Activated T-cell treated with anti-CD3 and anti-CD28 coated beads, Interleukin-2, amount 50 U/mL, for 48 hours (primary cell): ENCODE results near the gene PSMC5.
A peak's percentile ranks its signal among the peaks of the same experiment; 100 is the strongest.
"Not testable (repeated sequence)": the region's sequence is repeated elsewhere in the genome, so short reads cannot be mapped to it uniquely, and the experiment has no call there.

Source experiments
- DNase-seq, 2 experiments: peaks; one replicate each; pipeline ENCODE4 v3.0.0-alpha.2; 2020

Gene PSMC5

DNA sequence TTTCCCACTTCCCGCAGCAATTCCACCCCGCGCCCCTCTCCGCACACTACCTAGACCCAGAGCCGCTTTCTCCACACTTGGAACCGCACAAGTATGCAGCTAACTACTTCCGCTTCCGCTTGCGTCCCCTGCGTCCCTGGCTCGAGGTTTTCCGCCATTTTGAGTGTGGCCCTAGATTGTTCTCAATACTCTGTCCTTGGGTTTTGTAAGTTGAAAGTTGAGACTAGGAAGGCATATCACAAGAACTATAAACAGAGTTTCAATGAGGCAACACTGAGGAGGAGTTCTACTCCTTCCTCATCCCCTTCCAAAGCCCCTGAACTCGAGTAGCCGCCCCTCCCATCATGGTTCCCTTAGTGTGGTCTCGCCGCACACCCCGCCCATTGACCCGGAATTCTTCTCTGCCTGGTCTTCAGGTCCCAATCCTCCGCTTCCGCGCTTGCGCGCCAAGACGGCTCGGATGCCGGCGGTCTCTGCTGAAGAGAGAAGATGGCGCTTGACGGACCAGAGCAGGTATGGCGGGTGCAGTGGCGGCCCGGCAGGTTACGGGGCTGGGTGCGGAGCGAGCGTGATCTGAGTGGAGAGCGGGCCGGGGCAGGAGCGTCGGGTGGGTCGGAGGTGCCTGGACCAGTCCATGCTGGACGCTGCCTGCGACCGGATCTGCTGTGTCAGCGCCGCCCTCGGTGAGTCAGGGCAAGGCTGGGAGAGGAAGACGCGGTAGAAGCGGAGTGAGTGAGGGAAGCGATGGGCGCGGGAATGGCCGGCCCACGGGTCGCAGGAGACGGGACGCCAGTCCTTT lies at the start of gene PSMC5, which contains the start of gene FTSJ3:
PSMC5 (plus strand) TSS at position 430 of the 799 bp plus-strand sequence; CDS start at position 490, 60 bp downstream.
FTSJ3 (minus strand) TSS at position 662 of the 799 bp plus-strand sequence. CDS start 761 bp downstream, outside the sequence.
- DNase-seq, result peak; percentile 95 to 96

GRCh38 chr17:63780507-63780906 lies 46.7 kb upstream of the PSMC5 start:
- no peak for DNase-seq

DNA sequence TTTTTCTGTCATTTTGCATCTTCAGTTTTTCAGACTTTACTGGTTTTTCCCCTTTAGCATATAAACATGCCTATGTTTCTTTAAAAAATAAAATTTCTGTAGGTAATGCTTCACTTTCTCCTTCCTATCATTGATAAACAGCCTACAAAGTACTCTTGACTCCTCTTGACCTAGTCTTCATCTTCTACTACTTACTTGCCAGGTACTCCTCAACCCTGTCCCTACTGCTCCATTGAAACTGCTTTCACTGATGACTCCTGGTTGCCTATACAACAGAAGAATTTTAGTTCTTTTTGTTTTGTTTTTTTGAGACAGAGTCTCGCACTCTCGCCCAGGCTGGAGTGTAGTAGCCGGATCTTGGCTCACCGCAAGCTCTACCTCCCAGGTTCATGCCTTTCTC lies 46.3 kb upstream of the PSMC5 start:
- DNase-seq, result no peak

DNA sequence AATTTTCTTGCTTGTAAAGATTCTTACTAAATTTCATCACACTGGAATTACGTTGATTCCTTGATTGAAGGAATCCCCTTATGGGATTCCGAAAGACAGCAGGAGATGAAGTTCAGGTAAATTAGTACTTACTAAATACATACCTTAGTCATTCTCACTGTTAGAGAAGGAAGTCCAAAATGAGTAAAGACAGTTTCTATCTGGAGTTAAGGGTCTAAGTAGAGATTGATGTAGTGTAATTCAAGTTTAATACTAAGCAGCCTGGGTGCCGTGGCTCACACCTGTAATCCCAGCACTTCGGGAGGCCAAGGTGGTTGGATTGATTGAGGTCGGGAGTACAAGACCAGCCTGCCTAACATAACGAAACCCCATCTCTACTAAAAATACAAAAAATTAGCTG lies 43.7 kb upstream of the PSMC5 start:
- no peak for DNase-seq

GRCh38 chr17:63785556-63785955 lies 41.7 kb upstream of the PSMC5 start:
- no peak for DNase-seq

GRCh38 chr17:63786117-63786516 lies 41.1 kb upstream of the PSMC5 start:
- no peak for DNase-seq

DNA sequence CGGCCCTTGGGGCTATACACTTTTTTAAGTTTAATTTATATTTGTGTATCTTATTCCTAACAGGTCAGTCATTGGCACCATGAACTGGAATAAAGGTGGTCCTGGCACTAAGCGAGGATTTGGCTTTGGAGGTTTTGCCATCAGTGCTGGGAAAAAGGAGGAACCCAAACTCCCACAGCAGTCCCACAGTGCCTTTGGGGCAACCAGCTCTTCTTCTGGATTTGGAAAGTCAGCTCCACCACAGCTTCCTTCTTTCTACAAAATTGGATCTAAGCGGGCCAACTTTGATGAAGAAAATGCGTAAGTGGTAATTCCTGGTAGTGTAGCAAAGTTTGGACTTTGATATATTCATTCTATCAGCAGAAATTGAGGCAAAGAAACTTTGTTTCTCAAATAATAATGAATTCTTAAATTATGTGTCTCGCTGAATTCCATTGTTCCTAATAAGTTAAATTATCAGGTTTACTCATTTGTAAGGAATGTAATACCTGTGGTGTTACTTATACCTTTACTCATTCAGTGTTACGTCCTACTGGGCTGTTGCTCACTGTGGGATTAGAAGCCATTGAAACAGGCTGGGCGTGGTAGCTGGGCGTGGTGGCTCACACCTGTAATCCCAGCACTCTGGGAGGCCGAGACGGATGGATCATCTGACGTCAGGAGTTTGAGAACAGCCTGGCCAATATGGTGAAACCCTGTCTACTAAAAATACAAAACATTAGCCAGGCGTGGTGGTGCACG lies 40.1 kb upstream of the PSMC5 start:
- DNase-seq, result no peak

- no peak for DNase-seq
These were observed 37.2 kb upstream of the PSMC5 start for GRCh38 chr17:63790057-63790456.

- no peak for DNase-seq
These were observed 35.0 kb upstream of the PSMC5 start for GRCh38 chr17:63792055-63792729.

DNA sequence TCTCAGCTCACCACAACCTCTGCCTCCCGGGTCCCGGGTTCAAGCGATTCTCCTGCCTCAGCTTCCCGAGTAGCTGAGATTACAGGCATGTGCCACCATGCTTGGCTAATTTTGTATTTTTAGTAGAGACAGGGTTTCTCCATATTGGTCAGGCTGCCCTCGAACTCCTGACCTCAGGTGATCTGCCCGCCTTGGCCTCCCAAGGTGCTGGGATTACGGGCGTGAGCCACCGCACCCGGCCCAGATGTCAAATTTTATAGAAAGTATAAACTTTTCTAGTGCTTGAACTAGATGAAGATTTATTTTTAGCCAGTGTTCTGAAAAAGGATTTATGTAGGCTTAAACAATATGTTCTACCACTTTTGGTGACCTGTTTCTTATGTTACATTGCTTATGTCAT lies 30.9 kb upstream of the PSMC5 start:
- not testable (repeated sequence) for DNase-seq

GRCh38 chr17:63798572-63799106 lies 28.6 kb upstream of the PSMC5 start:
- no peak for DNase-seq

DNA sequence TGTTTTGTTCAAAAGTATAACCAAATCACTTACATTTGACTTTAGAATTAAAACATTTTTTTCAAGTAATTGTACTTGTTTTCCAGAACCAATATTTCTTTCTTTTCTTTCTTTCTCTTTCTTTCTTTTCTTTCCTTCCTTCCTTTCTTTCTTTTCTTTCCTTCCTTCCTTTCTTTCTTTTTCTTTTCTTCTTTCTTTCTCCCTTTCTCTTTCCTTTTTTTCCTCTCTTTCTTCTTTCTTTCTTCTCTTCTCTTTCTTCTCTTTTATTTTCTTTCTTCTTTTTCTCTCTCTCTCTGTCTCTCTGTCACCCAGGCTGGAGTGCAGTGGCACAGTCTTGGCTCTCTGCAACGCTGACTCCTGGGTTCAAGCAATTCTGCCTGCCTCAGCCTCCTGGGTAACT lies 26.4 kb upstream of the PSMC5 start:
- DNase-seq, result no peak

DNA sequence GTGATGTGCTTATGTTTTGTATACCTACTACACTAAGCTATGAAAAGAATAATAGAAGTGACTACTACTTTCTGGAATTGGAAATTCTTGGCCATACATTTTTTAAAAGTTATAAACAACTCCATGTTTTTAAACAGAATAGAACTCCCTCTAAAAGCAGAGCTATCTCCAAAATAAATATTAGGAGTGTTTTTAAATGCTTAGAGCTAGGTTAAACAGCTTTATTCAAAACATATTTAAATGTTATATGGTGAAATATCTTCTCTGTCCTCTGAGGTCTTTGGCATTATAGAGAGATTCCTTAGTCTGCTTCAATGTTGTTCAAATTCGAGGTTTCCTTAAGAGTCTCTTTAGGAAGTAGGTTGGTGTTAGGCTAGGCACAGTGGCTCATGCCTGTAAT lies 22.9 kb upstream of the PSMC5 start:
- DNase-seq, result no peak

GRCh38 chr17:63805591-63805990 lies 21.6 kb upstream of the PSMC5 start:
- DNase-seq, result no peak

- no peak for DNase-seq
These were observed 17.3 kb upstream of the PSMC5 start for GRCh38 chr17:63809970-63810369.

- no peak for DNase-seq
These were observed 11.1 kb upstream of the PSMC5 start for GRCh38 chr17:63816123-63816522.

- no peak for DNase-seq
These were observed 10.6 kb upstream of the PSMC5 start for GRCh38 chr17:63816669-63817068.

- no peak for DNase-seq
These were observed 9.4 kb upstream of the PSMC5 start for GRCh38 chr17:63817736-63818385.

- no peak for DNase-seq
These were observed 8.1 kb upstream of the PSMC5 start for GRCh38 chr17:63819131-63819530.

DNA sequence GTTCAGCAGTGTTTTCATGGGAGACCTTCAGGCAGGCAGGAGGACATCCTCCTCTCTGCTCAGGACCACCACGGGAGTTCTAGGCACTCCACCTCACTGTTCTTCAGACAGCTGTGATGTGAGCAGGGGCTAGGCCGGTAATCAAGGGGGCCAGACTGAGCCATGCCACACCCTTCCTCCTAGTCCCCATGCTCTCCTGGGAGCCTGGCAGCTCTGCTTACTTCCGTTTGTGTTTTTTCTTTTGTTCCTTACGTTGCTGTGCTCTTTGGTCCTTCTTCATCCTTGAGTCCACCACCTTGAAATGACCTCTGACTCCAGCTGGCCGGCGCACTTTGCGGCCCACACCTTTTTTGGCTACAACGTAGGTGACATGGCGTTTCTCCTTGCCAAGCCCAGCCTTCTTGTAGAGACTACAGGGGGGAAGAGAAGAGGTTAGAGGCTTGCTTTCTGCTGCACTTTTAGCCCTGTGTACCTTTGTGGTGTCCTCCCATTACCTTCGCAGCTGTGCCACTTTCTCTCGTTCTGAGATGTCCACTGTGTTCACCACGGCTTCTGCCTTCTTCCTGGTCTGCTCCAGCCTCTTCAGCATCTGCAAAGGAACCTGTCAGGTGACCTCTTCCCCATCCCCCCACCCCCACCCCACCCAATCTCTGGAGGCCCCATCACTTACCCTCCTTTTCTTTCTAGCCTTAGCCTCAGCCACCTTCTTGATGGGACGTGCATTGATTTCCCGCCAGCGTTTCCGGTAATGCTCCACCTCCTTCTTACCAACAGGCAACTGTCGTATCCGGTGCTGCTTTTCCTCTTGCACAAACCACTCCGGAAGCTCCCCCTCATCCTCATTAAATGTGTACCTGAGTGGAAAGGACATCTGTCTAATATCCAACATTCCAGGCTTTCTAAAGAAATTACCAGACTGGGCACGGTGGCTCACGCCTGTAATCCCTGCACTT lies 7.4 kb upstream of the PSMC5 start:
- DNase-seq, result peak in 1 of 2 experiments; percentile 26

DNA sequence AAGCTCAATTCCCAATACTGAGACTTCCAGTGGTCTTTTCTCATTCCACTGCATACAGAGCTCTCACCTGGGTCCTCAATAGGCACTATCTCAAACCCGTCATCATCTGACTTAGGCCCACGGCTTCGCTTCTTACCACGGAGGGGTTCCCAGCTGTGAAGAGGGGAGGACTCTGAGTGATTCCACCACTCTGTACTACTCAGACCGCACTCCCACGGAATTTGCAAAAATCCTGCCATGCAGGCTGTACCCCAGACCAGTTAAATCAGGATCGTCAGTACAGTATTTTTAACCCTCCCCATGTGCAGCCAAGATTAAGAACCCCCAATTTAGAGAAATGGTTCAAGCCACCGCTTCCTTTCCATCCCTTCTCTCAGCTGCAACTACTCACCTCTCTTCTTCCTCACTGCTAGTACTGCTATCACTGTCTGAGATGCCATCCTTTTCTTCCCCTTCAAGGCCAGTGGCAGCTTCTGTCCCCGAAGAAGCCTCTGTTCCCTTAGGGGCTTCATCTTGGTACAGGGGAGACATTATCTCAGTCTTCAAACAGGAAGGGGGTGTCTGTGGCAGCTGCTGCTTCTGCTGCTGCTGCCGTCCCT lies 6.2 kb upstream of the PSMC5 start:
- no peak for DNase-seq
